Tibial nerve (tissue), 4 donors: Measurements from ENCODE around the gene FXYD2.

Source experiments
- CTCF ChIP-seq, 5 experiments: fragments of 200-600 bp in 3 of 5; fragments of 450-650 bp in 2 of 5; sonication (generic) in 3 of 5; IDR thresholded peaks; one replicate each; pipeline ENCODE4 v1.5.1; 2016 to 2019; ENCODE audit warnings: antibody characterized with exemption in 5 of 5, mild to moderate bottlenecking in 3 of 5, moderate library complexity in 2 of 5
- EP300 ChIP-seq, 2 donors: sonication (generic); formaldehyde crosslinking; IDR thresholded peaks; one replicate each; pipeline ENCODE4 v1.6.1; 2017; ENCODE audit warnings: antibody characterized with exemption in 2 of 2, mild to moderate bottlenecking in 1 of 2
- POLR2A ChIP-seq, 2 donors: fragments of 450-650 bp; IDR thresholded peaks; one replicate each; pipeline ENCODE4 v1.6.1; 2017; ENCODE audit warnings: antibody characterized with exemption in 2 of 2, mild to moderate bottlenecking in 2 of 2, moderate library complexity in 2 of 2

- TF ChIP-seq CTCF (IDR thresholded peaks at IDR 0.05) = no peak
- TF ChIP-seq POLR2A (IDR thresholded peaks at IDR 0.05) = no peak
- TF ChIP-seq EP300 (IDR thresholded peaks at IDR 0.05) = no peak
Observed at GRCh38 chr11:117771841-117772240, 52.7 kb downstream of the FXYD2 start.
